ENCODE measurements around the gene TRPM6.

The TRPM6 gene

DNA sequence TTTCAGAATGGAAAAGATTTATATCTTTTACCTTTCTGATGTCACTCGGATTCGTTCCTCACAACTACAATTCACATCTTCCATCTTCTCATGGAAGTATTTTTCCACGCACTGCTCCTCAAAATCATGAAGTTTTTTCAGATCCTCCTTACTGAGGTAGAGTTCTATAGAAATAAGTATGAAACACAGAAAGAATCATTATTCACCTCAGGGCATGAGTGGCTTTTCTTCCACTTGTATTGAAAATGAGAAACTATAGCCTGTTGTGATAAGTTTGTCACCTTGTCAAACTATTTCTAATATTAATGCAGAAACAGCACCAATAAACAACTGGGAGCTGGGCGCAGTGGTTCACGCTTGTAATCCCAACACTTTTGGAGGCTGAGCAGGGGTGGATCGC, 116.0 kb downstream of the TRPM6 start:
- H3K9me3 ChIP-seq = no peaks in the 10 kb centered on the region
- intact Hi-C loops (cut with DNase I; ENCODE audit: low total_unique reads) = no loop called here
- H3K27me3 ChIP-seq = peaks cover 0 to 17% of the 10 kb centered on the region in 2 donors
- H3K27ac ChIP-seq = no peak overlapping the region
- no peak for DNase-seq
- H3K4me1 ChIP-seq = no peaks in the 10 kb centered on the region
- TF ChIP-seq, protein P1, sequence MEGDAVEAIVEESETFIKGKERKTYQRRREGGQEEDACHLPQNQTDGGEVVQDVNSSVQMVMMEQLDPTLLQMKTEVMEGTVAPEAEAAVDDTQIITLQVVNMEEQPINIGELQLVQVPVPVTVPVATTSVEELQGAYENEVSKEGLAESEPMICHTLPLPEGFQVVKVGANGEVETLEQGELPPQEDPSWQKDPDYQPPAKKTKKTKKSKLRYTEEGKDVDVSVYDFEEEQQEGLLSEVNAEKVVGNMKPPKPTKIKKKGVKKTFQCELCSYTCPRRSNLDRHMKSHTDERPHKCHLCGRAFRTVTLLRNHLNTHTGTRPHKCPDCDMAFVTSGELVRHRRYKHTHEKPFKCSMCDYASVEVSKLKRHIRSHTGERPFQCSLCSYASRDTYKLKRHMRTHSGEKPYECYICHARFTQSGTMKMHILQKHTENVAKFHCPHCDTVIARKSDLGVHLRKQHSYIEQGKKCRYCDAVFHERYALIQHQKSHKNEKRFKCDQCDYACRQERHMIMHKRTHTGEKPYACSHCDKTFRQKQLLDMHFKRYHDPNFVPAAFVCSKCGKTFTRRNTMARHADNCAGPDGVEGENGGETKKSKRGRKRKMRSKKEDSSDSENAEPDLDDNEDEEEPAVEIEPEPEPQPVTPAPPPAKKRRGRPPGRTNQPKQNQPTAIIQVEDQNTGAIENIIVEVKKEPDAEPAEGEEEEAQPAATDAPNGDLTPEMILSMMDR (IDR thresholded peaks at IDR 0.05) = no peak
- no peak overlapping the region for H3K4me3 ChIP-seq
- no peaks in the 10 kb centered on the region for H3K36me3 ChIP-seq

DNA sequence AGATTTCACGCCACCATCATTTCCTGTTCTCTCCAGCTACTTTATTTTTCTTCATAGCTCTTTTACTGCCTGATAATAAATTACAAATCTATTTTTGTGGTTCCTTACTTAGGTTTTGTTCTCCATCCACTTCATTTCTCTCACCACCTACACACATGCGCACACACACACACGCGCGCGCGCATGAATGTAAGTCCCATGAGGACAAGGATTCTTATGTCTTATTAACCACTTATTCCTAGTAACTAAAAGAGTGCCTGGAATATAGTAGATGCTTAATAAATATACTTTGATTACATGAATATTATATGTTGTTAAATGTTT, 116.5 kb downstream of the TRPM6 start:
- TF ChIP-seq, protein P1 (IDR thresholded peaks at IDR 0.05) = no peak
- intact Hi-C loops (cut with DNase I; ENCODE audit: low total_unique reads) = no loop called here
- no peak for DNase-seq
- peaks cover 0 to 17% of the 10 kb centered on the region in 2 donors for H3K27me3 ChIP-seq
- H3K4me3 ChIP-seq = no peak overlapping the region
- no peak overlapping the region for H3K27ac ChIP-seq
- no peaks in the 10 kb centered on the region for H3K4me1 ChIP-seq
- no peaks in the 10 kb centered on the region for H3K36me3 ChIP-seq
- no peaks in the 10 kb centered on the region for H3K9me3 ChIP-seq

DNA sequence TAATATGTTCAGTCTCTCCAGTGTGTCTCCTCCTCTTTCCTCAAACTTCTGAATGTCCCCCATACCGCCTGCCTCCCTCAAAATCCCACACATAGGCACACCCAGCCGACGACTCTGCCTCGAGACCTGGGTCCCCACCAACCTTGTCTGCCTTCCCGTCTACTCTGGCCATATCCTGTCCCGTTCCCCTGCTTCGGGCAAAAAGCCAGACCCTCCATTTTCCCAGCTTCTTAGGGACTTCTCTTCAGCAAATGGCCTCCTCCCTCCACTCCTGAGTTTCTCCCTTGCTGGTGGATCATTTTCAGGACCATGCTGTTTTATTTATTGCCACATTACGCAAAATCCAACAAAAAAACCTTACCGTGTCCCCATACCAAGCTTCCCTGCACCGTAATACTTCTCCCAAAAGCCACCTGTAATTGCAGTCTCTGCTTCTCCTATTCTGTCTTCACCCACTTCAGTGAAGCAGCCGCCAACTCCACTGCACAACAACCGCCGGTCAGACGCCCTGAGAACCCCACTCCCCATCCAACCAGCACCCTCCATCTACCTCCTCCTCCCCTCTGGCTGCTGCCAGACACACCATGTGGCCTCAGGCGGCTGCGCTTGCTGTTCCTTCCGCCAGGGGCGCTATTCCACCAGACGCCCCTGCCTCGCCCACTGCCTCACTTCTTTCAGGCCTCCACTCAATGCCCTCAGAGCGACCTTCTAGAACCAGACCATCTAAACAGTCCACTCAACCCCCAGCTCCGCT, 117.0 kb downstream of the TRPM6 start:
- no peaks in the 10 kb centered on the region for H3K4me1 ChIP-seq
- no peaks in the 10 kb centered on the region for H3K36me3 ChIP-seq
- H3K27me3 ChIP-seq = peaks cover 0 to 17% of the 10 kb centered on the region in 2 donors
- H3K27ac ChIP-seq = no peak overlapping the region
- no peaks in the 10 kb centered on the region for H3K9me3 ChIP-seq
- TF ChIP-seq, protein P1 (IDR thresholded peaks at IDR 0.05) = peak in 1 of 2 experiments; percentile 35
- intact Hi-C loops (cut with DNase I; ENCODE audit: low total_unique reads) = no loop called here
- no peak for DNase-seq
- H3K4me3 ChIP-seq = no peak overlapping the region

DNA sequence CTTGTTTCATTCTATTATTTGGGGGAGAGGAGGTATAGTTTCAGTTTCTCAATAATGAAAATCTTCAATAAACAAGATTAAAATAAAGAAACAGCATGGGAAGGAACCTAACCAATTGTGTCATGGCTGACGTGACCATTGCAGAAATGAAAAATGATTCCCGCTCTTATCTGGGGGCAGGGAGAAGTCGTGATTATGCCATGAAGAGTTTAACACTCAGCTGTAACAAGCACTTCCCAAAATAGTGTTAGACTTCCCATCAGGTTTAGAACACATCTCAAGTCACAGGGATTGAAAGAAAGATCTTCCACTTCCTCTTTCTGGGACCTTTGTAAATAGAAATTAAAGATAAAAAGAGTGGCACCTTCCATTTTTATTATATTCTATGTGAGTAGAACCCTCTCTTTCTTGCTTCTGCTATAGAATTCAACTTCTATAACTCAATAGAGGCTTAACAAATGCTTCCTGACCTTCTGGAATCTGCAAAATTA, 122.2 kb downstream of the TRPM6 start:
- peaks cover 0 to 1% of the 10 kb centered on the region in 2 donors for H3K27me3 ChIP-seq
- H3K27ac ChIP-seq = no peak overlapping the region
- no peaks in the 10 kb centered on the region for H3K36me3 ChIP-seq
- intact Hi-C loops (cut with DNase I; ENCODE audit: low total_unique reads) = no loop called here
- DNase-seq = no peak
- H3K4me1 ChIP-seq = no peaks in the 10 kb centered on the region
- no peaks in the 10 kb centered on the region for H3K9me3 ChIP-seq
- H3K4me3 ChIP-seq = no peak overlapping the region
- TF ChIP-seq, protein P1 (IDR thresholded peaks at IDR 0.05) = no peak

DNA sequence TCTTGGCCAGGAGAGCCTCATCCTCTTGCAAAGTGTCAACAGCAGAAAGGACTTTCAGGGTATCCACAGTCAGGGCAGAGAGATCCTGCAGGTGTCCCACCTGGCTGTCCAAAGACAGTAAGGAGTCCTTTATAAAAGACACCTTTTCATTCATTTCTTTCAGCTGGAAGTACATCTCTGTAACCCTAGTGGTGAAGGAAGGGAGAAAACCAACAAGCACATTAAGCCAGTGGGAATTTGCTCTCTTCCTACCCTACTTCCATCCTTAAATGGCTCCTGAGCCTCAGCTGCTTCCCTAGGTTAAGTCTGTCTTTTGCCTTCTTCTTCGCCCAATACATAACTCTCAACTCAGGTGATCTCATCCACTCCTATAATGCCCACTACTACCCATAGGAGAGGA, 124.8 kb downstream of the TRPM6 start:
- H3K4me1 ChIP-seq = no peaks in the 10 kb centered on the region
- TF ChIP-seq, protein P1 (IDR thresholded peaks at IDR 0.05) = no peak
- no peak for DNase-seq
- no peak overlapping the region for H3K27ac ChIP-seq
- H3K27me3 ChIP-seq = no peaks in the 10 kb centered on the region
- H3K9me3 ChIP-seq = no peaks in the 10 kb centered on the region
- no peak overlapping the region for H3K4me3 ChIP-seq
- intact Hi-C loops (cut with DNase I; ENCODE audit: low total_unique reads) = no loop called here
- no peaks in the 10 kb centered on the region for H3K36me3 ChIP-seq
